Neural cell (in vitro differentiated cells): ENCODE data around the gene PLA2G6. TPM values are rescaled to one million over a fixed set of nuclear protein-coding genes. Genes with fewer than 3 reads are reported as not detected.

ENCODE experiments used
- H2AFZ ChIP-seq: fragments of 200-600, 300-800 bp; sonication (generic), shearing (Covaris generic); 2 replicates; pipeline ENCODE4 v1.6.0; 2014; ENCODE audit warnings: low read depth, mild to moderate bottlenecking, antibody characterized with exemption, low read length, moderate library complexity
- H3F3A ChIP-seq: fragments of 200-600 bp; shearing (Covaris generic); 2 replicates; pipeline ENCODE4 v1.6.1; 2016; ENCODE audit warnings: mild to moderate bottlenecking, moderate library complexity, mixed read lengths, antibody characterized with exemption, low read length; ENCODE audit not compliant: insufficient read depth, poor library complexity, severe bottlenecking
- H3K27ac ChIP-seq: fragments of 200-600, 300-800 bp; sonication (generic), shearing (Covaris generic); 2 replicates; pipeline ENCODE4 v1.5.1; 2014; ENCODE audit warnings: mild to moderate bottlenecking, low read length, moderate library complexity
- H3K27me3 ChIP-seq: fragments of 300-800, 200-600 bp; sonication (generic), shearing (Covaris generic); 2 replicates; pipeline ENCODE4 v1.6.0; 2014; ENCODE audit warnings: mild to moderate bottlenecking, low read depth, low read length, moderate library complexity; ENCODE audit not compliant: insufficient read depth
- H3K36me3 ChIP-seq: fragments of 300-800, 200-600 bp; sonication (generic), shearing (Covaris generic); 2 replicates; pipeline ENCODE4 v1.5.1; 2014; ENCODE audit warnings: mild to moderate bottlenecking, antibody characterized with exemption, low read length, moderate library complexity; ENCODE audit not compliant: insufficient read depth
- H3K4me2 ChIP-seq: fragments of 300-800, 200-600 bp; sonication (generic), shearing (Covaris generic); 2 replicates; pipeline ENCODE4 v1.6.0; 2014; ENCODE audit warnings: mild to moderate bottlenecking, low read length
- H3K4me3 ChIP-seq: fragments of 300-800, 200-600 bp; sonication (generic), shearing (Covaris generic); 2 replicates; pipeline ENCODE4 v1.5.1; 2014; ENCODE audit warnings: mild to moderate bottlenecking, low read length, moderate library complexity
- H3K79me2 ChIP-seq: fragments of 200-600 bp; shearing (Covaris generic); replicated peaks from 2 replicates; pipeline ENCODE4 v1.6.0; 2014; ENCODE audit warnings: mild to moderate bottlenecking, low read length, moderate library complexity; ENCODE audit not compliant: insufficient read depth
- H3K9ac ChIP-seq: fragments of 300-800, 200-600 bp; sonication (generic), shearing (Covaris generic); 2 replicates; pipeline ENCODE4 v1.6.1; 2016; ENCODE audit warnings: mild to moderate bottlenecking, low read length, mixed read lengths
- H3K9me2 ChIP-seq: fragments of 200-600 bp; shearing (Covaris generic); 2 replicates; pipeline ENCODE4 v1.6.1; 2016; ENCODE audit warnings: mild to moderate bottlenecking, low read length, mixed read lengths; ENCODE audit not compliant: insufficient read depth
- H3K9me3 ChIP-seq: fragments of 200-600, 300-800 bp; sonication (generic), shearing (Covaris generic); 2 replicates; pipeline ENCODE4 v1.6.1; 2016; ENCODE audit warnings: mild to moderate bottlenecking, mixed run types, low read length, moderate library complexity, mixed read lengths
- H4K20me1 ChIP-seq: fragments of 200-600 bp; shearing (Covaris generic); 2 replicates; pipeline ENCODE4 v1.6.1; 2016; ENCODE audit warnings: mild to moderate bottlenecking, mixed run types; ENCODE audit not compliant: insufficient read depth
- EP300 ChIP-seq: fragments of 450-650 bp; conservative IDR thresholded peaks from 2 replicates; pipeline ENCODE4 v1.6.1; 2014; ENCODE audit warnings: antibody characterized with exemption, mild to moderate bottlenecking, moderate library complexity; ENCODE audit not compliant: poor library complexity, severe bottlenecking
- EZH2 ChIP-seq: fragments of 200-600, 300-800 bp; shearing (Covaris generic), sonication (generic); IDR thresholded peaks from 2 replicates; pipeline ENCODE4 v1.6.1; 2014; ENCODE audit warnings: antibody characterized with exemption, low read length, borderline replicate concordance, mild to moderate bottlenecking; ENCODE audit not compliant: insufficient read depth, poor library complexity, severe bottlenecking
- MXI1 ChIP-seq: fragments of 450-650 bp; conservative IDR thresholded peaks from 2 replicates; pipeline ENCODE4 v1.6.1; 2014; ENCODE audit warnings: antibody characterized with exemption, mild to moderate bottlenecking; ENCODE audit not compliant: poor library complexity, severe bottlenecking
- TAF1 ChIP-seq: IDR thresholded peaks from 2 replicates; pipeline ENCODE4 v1.6.1; 2012; ENCODE audit warnings: low read depth
- polyA plus RNA-seq: library from polyadenylated mRNA; depleted of rRNA; stranded (reverse); fragments of >200 nt; gene quantifications from 2 replicates; pipeline ENCODE4 v1.2.3, GENCODE V29; 2014
- TF ChIP-seq, protein P1 (sequence below): IDR thresholded peaks from 2 replicates; pipeline ENCODE4 v1.6.1; 2012; ENCODE audit warnings: borderline replicate concordance
- TF ChIP-seq, protein P2 (sequence below): fragments of 450-650 bp; IDR thresholded peaks from 2 replicates; pipeline ENCODE4 v1.5.1; 2014; ENCODE audit warnings: antibody characterized with exemption, mild to moderate bottlenecking, moderate library complexity; ENCODE audit not compliant: poor library complexity, severe bottlenecking

PLA2G6 gene
- polyA plus RNA-seq, 1 donor from 2014 or later: 18.5 TPM

DNA sequence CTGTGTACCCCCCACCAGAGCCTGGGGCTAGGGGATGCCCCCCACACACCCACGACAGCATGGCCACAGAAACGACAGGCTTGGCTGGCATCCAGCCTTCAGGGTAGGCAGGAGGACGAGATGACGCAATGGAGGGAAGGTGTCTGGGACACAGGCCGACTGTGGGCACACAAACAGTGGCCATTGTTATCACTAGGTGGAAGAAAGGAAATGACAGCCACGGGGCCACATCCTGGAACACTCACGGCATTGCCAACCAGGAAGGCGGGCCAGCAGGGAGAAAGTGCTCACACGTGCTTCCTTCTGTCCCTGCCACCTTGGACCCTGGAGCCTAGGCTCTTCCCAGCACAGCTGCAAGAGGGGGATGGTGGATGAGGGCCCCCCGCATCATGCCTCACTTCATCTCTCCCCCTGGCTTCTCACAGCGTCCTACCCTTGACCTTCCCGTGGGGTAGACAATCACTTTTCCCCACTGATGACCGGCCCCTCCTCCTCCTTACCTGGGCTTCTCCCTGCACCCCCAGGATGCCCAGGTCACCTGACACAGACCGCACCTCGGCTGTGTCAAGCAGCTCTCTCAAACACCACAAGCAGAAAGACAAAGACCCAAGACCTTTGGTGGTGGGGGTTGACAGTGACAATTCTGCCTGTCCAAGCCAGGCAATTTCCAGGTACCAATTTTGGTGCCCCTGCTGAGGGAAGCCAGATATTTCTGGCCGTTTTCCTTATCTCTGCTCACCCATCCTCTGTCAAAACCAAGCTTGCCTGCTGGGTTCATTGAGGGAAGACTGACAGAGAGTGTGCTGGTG lies 8.6 kb downstream of the PLA2G6 start:
- no peak for TF ChIP-seq TAF1
- H3K27me3 ChIP-seq: no peaks in the 10 kb centered on the region
- no peaks in the 10 kb centered on the region for H3K9me3 ChIP-seq
- no peaks in the 10 kb centered on the region for H3K79me2 ChIP-seq
- H3K36me3 ChIP-seq: no peaks in the 10 kb centered on the region
- no peak overlapping the region for H3K9ac ChIP-seq
- no peaks in the 10 kb centered on the region for H3K9me2 ChIP-seq
- H2AFZ ChIP-seq: no peak overlapping the region
- H3F3A ChIP-seq: no peaks in the 10 kb centered on the region
- no peak overlapping the region for H3K4me2 ChIP-seq
- no peaks in the 10 kb centered on the region for H4K20me1 ChIP-seq
- no peak overlapping the region for H3K27ac ChIP-seq
- H3K4me3 ChIP-seq: no peak overlapping the region

DNA sequence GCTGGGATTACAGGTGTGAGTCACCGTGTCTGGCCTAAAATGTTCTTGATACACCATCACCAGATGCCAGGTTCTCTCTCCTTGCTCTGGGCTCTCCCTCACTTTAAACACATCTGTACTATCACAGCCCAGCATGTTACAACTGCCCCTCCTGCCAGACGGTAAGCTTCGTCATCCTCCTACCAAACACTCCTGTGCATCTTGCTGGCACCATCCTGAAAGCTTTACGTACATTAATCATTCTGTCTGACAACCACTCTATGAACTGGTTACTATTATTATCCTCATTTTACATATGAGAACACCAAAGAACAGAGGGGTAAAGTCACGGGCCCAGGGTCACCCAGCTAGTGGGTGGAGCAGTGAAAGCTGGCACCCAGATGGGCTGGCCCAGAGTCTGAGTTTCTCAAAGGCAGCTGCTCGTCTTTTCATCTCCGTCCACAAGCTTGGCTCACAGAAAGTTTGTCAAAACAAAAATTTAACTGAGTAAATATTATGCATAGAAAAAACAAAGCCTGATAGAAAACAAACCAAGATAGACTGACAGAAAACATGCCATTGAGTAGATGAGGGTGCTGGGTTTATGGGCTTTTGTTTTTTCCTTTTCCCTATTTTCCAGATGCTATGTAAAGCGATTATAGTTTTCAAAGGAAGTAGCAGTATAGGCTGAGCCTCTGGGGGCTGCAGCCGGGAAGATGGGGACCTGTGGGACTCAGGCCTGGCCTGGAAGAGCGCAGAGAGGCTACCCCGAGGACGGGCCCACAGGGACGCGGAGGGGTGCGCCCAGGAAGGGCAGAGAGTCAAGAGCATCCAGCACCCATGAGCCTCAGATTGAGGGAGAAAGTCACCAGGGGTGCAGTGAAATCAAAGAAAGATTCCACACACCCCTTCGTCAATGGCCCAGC lies 9.5 kb downstream of the PLA2G6 start:
- Histone ChIP-seq H3K27me3 (no peaks in the 10 kb centered on the region), H2AFZ (no peak overlapping the region), H3K4me3 (no peak overlapping the region), H3K9me2 (no peaks in the 10 kb centered on the region), H3K27ac (no peak overlapping the region), H3F3A (no peaks in the 10 kb centered on the region), H3K4me2 (no peak overlapping the region), H3K79me2 (no peaks in the 10 kb centered on the region), H3K9me3 (no peaks in the 10 kb centered on the region), H3K9ac (no peak overlapping the region), H4K20me1 (no peaks in the 10 kb centered on the region), H3K36me3 (no peaks in the 10 kb centered on the region)
- TF ChIP-seq MXI1 (no peak), EZH2 (no peak), TAF1 (no peak), EP300 (no peak)
- TF ChIP-seq, protein P1, sequence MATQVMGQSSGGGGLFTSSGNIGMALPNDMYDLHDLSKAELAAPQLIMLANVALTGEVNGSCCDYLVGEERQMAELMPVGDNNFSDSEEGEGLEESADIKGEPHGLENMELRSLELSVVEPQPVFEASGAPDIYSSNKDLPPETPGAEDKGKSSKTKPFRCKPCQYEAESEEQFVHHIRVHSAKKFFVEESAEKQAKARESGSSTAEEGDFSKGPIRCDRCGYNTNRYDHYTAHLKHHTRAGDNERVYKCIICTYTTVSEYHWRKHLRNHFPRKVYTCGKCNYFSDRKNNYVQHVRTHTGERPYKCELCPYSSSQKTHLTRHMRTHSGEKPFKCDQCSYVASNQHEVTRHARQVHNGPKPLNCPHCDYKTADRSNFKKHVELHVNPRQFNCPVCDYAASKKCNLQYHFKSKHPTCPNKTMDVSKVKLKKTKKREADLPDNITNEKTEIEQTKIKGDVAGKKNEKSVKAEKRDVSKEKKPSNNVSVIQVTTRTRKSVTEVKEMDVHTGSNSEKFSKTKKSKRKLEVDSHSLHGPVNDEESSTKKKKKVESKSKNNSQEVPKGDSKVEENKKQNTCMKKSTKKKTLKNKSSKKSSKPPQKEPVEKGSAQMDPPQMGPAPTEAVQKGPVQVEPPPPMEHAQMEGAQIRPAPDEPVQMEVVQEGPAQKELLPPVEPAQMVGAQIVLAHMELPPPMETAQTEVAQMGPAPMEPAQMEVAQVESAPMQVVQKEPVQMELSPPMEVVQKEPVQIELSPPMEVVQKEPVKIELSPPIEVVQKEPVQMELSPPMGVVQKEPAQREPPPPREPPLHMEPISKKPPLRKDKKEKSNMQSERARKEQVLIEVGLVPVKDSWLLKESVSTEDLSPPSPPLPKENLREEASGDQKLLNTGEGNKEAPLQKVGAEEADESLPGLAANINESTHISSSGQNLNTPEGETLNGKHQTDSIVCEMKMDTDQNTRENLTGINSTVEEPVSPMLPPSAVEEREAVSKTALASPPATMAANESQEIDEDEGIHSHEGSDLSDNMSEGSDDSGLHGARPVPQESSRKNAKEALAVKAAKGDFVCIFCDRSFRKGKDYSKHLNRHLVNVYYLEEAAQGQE: no peak
- TF ChIP-seq, protein P2, sequence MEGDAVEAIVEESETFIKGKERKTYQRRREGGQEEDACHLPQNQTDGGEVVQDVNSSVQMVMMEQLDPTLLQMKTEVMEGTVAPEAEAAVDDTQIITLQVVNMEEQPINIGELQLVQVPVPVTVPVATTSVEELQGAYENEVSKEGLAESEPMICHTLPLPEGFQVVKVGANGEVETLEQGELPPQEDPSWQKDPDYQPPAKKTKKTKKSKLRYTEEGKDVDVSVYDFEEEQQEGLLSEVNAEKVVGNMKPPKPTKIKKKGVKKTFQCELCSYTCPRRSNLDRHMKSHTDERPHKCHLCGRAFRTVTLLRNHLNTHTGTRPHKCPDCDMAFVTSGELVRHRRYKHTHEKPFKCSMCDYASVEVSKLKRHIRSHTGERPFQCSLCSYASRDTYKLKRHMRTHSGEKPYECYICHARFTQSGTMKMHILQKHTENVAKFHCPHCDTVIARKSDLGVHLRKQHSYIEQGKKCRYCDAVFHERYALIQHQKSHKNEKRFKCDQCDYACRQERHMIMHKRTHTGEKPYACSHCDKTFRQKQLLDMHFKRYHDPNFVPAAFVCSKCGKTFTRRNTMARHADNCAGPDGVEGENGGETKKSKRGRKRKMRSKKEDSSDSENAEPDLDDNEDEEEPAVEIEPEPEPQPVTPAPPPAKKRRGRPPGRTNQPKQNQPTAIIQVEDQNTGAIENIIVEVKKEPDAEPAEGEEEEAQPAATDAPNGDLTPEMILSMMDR: no peak
